GM21576 (cell line): ENCODE measurements around the gene GNAT2.

Experiments used
- ATAC-seq: cut with Tn5 transposase; IDR thresholded peaks from one replicate; pipeline ENCODE4 v1.9.1; 2021; ENCODE audit warnings: mild to moderate bottlenecking, moderate library complexity; ENCODE audit not compliant: unreplicated experiment

The GNAT2 gene

GRCh38 chr1:109628540-109629321, 9.3 kb upstream of the GNAT2 start:
- ATAC-seq: no peak

GRCh38 chr1:109627692-109628399, 8.4 kb upstream of the GNAT2 start:
- no peak for ATAC-seq

- no peak for ATAC-seq
These were observed 7.4 kb upstream of the GNAT2 start for GRCh38 chr1:109626682-109627408.

- ATAC-seq: no peak
These were observed 6.5 kb upstream of the GNAT2 start for GRCh38 chr1:109625601-109626560.

GRCh38 chr1:109625176-109625575, 5.8 kb upstream of the GNAT2 start:
- ATAC-seq: no peak

- no peak for ATAC-seq
These were observed 5.0 kb upstream of the GNAT2 start for GRCh38 chr1:109624201-109625010.

- no peak for ATAC-seq
These were observed 4.3 kb upstream of the GNAT2 start for GRCh38 chr1:109623601-109624161.

- ATAC-seq: no peak
These were observed 3.5 kb upstream of the GNAT2 start for GRCh38 chr1:109622895-109623294.

- ATAC-seq: no peak
These were observed 2.9 kb upstream of the GNAT2 start for GRCh38 chr1:109622137-109622892.

GRCh38 chr1:109621379-109622136, 2.1 kb upstream of the GNAT2 start:
- no peak for ATAC-seq

- ATAC-seq: peak; percentile 72
These were observed 1.4 kb upstream of the GNAT2 start for GRCh38 chr1:109620841-109621286.

- no peak for ATAC-seq
These were observed 980 bp upstream of the GNAT2 start for GRCh38 chr1:109620401-109620791.

- ATAC-seq: no peak
These were observed 498 bp downstream of the GNAT2 start for GRCh38 chr1:109618661-109619575.

- ATAC-seq: no peak
These were observed 2.1 kb downstream of the GNAT2 start for GRCh38 chr1:109617291-109617801.

GRCh38 chr1:109616391-109616790, 3.0 kb downstream of the GNAT2 start:
- no peak for ATAC-seq

- ATAC-seq: no peak
These were observed 3.5 kb downstream of the GNAT2 start for GRCh38 chr1:109615879-109616278.
